GM18508 (cell line): ENCODE results near the gene TXNDC17.
"Not testable (repeated sequence)": the region's sequence is repeated elsewhere in the genome, so short reads cannot be mapped to it uniquely, and the experiment has no call there.

Source experiments
- ATAC-seq: cut with Tn5 transposase; IDR thresholded peaks from one replicate; pipeline ENCODE4 v1.9.1; 2021; ENCODE audit warnings: moderate number of reproducible peaks; ENCODE audit not compliant: insufficient read depth, unreplicated experiment

TXNDC17 gene

DNA sequence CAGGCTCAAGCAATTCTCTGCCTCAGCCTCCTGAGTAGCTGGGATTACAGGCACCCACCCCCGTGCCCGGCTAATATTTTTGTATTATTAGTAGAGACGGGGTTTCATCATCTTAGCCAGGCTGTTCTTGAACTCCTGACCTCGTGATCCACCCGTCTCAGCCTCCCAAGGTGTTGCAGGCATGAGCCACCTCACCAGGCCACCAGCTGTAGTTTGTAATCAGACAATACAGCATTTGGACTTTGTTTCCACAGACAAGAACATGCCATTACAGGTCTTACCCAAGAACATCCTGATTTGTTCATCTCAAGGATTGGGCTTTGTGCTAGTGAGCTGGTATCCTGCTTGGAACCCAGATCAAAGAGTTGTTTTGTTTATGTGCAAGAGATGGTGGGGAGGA, 40.8 kb downstream of the TXNDC17 start:
- no peak for ATAC-seq

DNA sequence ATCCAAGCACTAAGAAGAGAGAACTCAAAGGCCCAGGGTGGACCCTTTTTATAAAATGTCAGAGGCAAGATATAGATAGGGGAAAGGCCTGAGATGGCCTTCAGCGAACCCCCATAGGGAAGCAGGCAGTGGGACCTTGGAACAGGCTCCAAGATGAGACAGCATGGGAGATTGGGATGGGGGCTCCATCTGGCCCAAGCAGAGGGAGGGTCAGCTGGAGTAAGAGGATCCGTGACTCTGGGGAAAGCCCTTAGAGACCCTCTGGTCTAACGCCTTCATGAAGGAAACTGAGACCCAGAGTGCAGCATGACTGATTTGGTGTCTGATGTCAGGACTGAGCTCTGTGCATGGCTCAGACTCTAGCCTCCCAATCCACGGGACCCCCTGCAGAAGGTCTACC, 41.5 kb downstream of the TXNDC17 start:
- ATAC-seq = no peak

DNA sequence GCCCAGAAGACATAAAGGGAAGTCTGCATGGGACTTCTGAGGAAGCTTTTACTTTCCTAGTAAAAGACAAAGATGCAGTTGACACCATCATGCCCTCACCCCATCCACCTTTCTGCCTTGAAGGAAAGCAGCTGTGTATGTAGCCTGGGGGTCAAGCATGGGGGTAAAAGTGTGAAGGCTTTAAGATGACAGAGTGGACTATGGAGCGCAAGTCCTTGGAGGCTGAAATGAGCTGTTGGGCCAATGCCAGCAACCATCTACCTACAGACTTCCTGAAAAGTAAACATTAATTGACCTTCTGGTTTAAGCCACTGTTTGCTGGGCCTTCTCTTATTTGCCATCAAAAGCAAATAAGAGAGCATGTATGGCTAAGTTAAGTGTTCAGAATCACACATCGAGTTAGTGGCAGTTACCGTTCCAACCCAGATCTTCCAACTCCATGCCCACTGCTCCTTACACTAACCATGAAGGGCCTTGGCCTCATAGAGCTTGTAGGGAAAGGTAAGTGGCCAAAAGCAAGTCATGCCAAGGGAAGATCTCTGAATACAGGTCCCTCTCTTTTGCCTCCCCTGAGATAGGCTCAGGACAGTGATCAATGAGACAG, 42.3 kb downstream of the TXNDC17 start:
- ATAC-seq = no peak

DNA sequence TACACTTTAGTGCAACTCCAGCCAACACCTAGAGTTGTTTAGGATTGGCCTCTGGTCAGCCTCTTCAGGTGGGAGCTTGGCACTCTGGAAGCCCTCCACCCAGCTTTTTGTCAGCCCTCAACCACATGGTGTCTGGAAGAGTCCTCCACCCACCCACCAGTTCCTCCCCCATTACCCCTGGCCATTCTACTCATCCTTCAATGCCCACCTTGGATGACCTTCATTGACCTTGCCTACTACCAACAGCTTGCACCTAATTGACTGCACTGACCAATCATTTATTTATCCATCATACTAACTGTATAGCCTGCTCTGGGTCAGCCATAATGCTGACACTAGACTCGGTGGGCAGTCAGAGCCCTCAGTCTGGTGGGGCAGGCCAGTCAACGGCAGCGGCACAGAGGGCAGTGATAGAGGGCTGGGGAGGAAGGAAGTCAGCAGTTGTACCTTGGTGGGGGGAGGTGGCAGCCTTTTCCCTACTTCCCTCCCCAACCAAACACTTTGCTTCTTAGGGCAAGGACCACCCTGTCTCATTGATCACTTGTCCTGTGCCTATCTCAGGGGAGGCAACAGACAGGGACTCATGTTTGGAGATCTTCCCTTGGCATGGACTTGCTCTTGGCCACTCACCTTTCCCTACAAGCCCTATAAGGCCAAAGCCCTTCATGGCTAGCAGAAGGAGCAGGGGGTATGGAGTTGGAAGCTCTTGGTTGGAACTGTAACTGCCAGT, 43.0 kb downstream of the TXNDC17 start:
- no peak for ATAC-seq

DNA sequence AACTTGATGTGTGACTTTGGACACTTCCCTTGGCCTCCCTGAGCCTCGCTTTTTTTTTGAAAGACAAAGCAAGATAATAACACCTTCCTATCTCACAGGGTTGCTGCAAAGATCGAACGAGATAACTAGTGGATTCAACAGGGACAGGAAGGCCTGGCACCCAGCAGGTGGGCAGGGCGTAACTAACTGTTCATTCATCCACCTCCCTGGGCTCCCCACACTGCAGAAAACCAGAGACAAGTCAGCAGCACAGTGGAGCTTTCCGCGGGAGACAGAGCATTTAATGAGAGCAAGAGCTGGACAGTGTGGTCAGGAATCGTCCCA, 43.6 kb downstream of the TXNDC17 start:
- no peak for ATAC-seq

DNA sequence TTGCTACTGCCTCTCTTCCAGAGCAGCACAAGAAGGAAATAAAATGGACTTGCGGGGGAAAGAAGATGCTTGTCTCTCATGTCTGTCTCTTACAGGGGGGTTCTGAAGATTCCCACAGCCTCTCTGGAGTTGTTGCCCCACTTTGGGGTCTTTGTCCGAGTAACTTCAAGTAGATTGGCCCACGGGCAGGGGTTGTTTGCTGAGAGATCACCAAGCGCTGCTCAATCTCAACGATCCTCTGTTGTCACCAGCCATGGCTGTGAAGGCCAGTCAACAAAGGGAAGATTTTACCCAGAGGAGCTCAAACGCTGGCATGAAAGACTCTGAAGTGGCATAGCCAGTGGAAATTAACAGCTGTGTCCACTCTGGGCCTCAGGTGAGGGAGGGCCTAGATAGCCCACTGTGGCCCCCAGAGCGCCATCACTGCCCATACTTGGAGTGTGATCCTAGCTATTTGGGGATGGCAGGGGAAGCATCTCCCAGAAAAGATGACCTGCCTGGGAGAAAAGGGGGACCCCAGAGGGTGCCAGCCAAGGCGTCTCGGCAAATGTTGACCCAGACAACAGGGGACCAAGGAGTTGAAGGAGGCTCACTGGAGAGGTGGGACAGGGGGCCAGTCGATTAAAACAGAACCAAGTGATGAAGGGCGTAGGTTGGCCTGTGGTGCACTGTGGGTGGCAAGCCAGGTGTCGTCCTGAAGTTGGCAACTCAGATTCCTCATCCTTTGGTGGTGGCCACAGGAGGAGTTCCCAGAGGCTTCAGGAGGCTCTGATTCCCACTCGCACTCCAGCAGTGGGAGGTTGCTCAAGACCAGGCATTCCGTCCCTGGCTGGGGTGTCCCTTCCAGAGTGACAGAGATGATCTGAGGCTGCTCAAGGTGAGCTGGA, 44.3 kb downstream of the TXNDC17 start:
- ATAC-seq = no peak

DNA sequence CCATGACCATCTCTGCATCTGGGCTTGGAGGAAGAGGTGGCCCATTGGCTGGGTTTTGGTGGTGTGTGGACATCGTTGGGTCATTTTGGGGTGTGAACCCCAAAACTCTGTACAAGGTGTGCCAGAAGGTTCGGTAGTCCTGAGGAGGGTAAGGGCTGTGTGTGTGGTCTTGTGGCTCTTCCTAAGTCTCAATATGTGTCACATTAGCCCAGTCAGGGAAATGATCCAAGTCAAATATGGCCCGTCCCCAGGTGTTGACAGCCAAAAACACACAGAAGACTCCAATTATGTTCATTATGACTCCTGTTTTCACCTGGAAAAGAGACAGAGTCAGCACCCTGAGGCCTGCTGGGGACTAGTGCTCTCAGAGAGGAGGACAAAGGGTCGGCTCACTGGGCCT, 45.2 kb downstream of the TXNDC17 start:
- ATAC-seq = no peak

DNA sequence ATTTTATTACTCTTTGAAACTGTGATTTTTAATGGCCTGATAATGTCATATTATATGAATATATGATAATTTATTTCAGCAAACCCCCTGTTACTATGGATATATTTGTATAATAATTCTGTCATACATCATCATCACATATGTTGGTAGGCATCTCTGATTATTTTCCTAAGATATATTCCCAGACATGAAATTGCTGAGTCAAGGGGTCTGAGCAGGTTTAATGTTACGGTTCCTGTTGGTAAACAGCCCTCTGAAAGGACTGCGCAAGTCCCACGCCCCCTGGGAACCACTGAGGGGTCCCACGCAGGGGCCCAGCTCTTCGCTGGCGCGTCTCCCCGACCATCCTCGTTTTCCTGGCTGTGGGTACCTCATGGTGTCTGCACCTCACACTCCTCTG, 48.1 kb downstream of the TXNDC17 start:
- no peak for ATAC-seq

DNA sequence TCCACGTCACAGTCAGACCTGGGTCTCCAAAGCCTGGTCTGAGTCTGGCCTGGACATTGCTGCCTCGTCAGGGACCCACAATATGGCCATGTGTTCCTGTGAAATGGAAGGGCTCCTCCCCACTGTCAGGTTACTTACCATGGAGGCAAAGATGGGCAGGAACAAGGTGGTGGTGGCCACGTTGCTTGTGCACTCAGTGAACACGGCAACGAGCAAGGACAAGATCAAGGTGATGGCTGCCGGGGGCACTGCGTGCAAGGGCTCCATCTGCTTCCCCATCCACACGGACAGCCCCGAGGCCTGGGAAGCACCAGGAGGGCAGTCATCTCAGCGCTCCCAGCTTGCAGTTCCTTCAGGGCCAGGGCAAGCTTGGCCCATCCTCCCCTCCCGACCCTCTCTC, 49.8 kb downstream of the TXNDC17 start:
- ATAC-seq = no peak

DNA sequence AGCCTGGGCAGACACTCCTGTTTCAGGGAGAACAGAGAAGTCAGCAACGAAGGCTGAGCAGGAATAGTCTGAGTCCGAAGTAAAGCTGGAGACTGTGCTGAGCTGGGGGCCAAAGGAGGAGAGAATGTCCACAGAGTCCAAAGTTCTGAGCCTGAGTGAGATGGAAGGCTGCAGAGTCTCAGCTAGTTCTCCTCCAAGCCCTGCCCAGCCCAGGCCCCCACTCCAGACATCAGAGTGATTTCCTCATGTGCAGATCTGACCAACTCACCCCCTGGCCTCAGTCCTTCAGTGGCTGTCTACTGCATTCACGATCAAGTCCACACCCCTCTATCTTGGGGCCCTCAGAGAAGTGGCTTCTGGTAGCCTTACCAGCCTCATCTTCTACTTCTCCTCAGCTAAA, 50.7 kb downstream of the TXNDC17 start:
- ATAC-seq = no peak

DNA sequence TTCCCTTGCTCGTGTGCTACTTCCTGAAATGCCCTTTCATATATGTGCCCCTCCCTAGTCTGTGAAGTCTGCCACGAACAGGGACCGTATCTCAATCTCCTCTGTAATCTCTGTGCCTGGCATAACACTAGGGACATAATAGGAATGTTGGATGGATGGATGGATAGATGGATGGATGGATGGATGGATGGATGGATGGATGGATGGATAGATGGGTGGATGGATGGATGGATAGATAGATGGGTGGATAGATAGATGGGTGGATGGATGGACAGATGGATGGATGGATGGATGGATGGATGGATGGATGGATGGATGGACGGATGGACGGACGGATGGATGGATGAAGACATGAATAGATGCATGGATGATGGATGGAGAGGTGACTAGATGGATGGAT, 51.1 kb downstream of the TXNDC17 start:
- not testable (repeated sequence) for ATAC-seq
